GM13977 (cell line): ENCODE data around the gene YWHAG.
"Not testable (repeated sequence)": the region's sequence is repeated elsewhere in the genome, so short reads cannot be mapped to it uniquely, and the experiment has no call there.

Experiments used
- DNase-seq: peaks from one replicate; pipeline ENCODE4 v3.0.0; 2012; ENCODE audit warnings: low spot score
- CTCF ChIP-seq: IDR thresholded peaks from 2 replicates; pipeline ENCODE4 v1.5.1; 2012; ENCODE audit warnings: mild to moderate bottlenecking, control low read depth; ENCODE audit not compliant: insufficient read depth; ENCODE audit errors: extremely low read depth, missing control alignments
- in situ Hi-C: fragments of 300-500 bp; cut with MboI; formaldehyde crosslinking; loops from one replicate; pipeline ENCODE4 v1.12.0; 2022; ENCODE audit warnings: low sequenced_read_pairs, low pct_unique_long_range_greater_than_20kb, mixed read lengths, inconsistent platforms; ENCODE audit not compliant: unreplicated experiment

The YWHAG gene

GRCh38 chr7:76340617-76341131 is 18.1 kb downstream of the YWHAG start:
- DNase-seq, result no peak
- in situ Hi-C loops, result no loop called here

GRCh38 chr7:76338298-76339084 is 20.3 kb downstream of the YWHAG start:
- DNase-seq, result no peak
- TF ChIP-seq CTCF, result no peak
- in situ Hi-C loops, result no loop called here

More at GRCh38 chr7:76340617-76341131, 18.1 kb downstream of the YWHAG start:
- no peak for TF ChIP-seq CTCF

- DNase-seq, result no peak
- in situ Hi-C loops, result no loop called here
- TF ChIP-seq CTCF, result no peak
Measured at GRCh38 chr7:76337147-76337546, 21.6 kb downstream of the YWHAG start.

- DNase-seq, result no peak
Measured at GRCh38 chr7:76336094-76336493, 22.7 kb downstream of the YWHAG start.

GRCh38 chr7:76335417-76335816 is 23.4 kb downstream of the YWHAG start:
- in situ Hi-C loops, result not testable (repeated sequence)

More at GRCh38 chr7:76336094-76336493, 22.7 kb downstream of the YWHAG start:
- TF ChIP-seq CTCF, result no peak
- in situ Hi-C loops, result no loop called here

GRCh38 chr7:76334320-76334967 is 24.3 kb downstream of the YWHAG start:
- in situ Hi-C loops, result no loop called here
- no peak for DNase-seq
- TF ChIP-seq CTCF, result no peak

More at GRCh38 chr7:76335417-76335816, 23.4 kb downstream of the YWHAG start:
- DNase-seq, result not testable (repeated sequence)

GRCh38 chr7:76333511-76334101 is 25.2 kb downstream of the YWHAG start:
- DNase-seq, result no peak
- no peak for TF ChIP-seq CTCF
- in situ Hi-C loops, result no loop called here
